Neutrophil (primary cell): Measurements from ENCODE around the gene CARF.
"Not testable (repeated sequence)": the region's sequence is repeated elsewhere in the genome, so short reads cannot be mapped to it uniquely, and the experiment has no call there.

Experiments
- H3K27ac ChIP-seq: fragments of 200-600 bp; sonication (generic); 2 replicates; pipeline ENCODE4 v1.5.1; 2016; ENCODE audit warnings: mild to moderate bottlenecking, moderate library complexity
- H3K27me3 ChIP-seq: fragments of 200-600 bp; sonication (generic); 2 replicates; pipeline ENCODE4 v1.6.0; 2016; ENCODE audit warnings: mild to moderate bottlenecking
- H3K36me3 ChIP-seq: fragments of 200-600 bp; sonication (generic); 2 replicates; pipeline ENCODE4 v1.5.1; 2017
- H3K4me1 ChIP-seq, 2 experiments: fragments of 200-600 bp in 1 of 2; sonication (generic) in 1 of 2; 1 replicate in 1 of 2; 2 replicates in 1 of 2; pipeline versions ENCODE4 v1.5.1 to v1.6.1; 2013 to 2016; ENCODE audit warnings: low read depth in 1 of 2, low read length in 1 of 2, mild to moderate bottlenecking in 1 of 2, moderate library complexity in 1 of 2; ENCODE audit not compliant: control insufficient read depth in 1 of 2, insufficient read depth in 1 of 2
- H3K4me3 ChIP-seq, 2 experiments: fragments of 200-600 bp in 1 of 2; sonication (generic) in 1 of 2; 1 replicate in 1 of 2; 2 replicates in 1 of 2; pipeline ENCODE4 v1.5.1; 2013 to 2016; ENCODE audit warnings: low read depth in 1 of 2, low read length in 1 of 2, mild to moderate bottlenecking in 1 of 2, moderate library complexity in 1 of 2
- H3K9me3 ChIP-seq: fragments of 200-600 bp; sonication (generic); 2 replicates; pipeline ENCODE4 v1.5.1; 2016
- TF ChIP-seq, protein P1 (sequence below): fragments of 200-600 bp; sonication (generic); IDR thresholded peaks from 2 replicates; pipeline ENCODE4 v1.5.1; 2016; ENCODE audit warnings: antibody characterized with exemption

CARF gene

GRCh38 chr2:202976809-202977208 is 64.7 kb downstream of the CARF start:
- Histone ChIP-seq H3K4me3 (no peak overlapping the region), H3K4me1 (no peaks in the 10 kb centered on the region), H3K27me3 (no peaks in the 10 kb centered on the region), H3K36me3 (peaks cover 3% of the 10 kb centered on the region), H3K9me3 (no peaks in the 10 kb centered on the region), H3K27ac (no peak overlapping the region)
- TF ChIP-seq, protein P1, sequence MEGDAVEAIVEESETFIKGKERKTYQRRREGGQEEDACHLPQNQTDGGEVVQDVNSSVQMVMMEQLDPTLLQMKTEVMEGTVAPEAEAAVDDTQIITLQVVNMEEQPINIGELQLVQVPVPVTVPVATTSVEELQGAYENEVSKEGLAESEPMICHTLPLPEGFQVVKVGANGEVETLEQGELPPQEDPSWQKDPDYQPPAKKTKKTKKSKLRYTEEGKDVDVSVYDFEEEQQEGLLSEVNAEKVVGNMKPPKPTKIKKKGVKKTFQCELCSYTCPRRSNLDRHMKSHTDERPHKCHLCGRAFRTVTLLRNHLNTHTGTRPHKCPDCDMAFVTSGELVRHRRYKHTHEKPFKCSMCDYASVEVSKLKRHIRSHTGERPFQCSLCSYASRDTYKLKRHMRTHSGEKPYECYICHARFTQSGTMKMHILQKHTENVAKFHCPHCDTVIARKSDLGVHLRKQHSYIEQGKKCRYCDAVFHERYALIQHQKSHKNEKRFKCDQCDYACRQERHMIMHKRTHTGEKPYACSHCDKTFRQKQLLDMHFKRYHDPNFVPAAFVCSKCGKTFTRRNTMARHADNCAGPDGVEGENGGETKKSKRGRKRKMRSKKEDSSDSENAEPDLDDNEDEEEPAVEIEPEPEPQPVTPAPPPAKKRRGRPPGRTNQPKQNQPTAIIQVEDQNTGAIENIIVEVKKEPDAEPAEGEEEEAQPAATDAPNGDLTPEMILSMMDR: no peak

- Histone ChIP-seq H3K4me1 (no peaks in the 10 kb centered on the region), H3K36me3 (no peaks in the 10 kb centered on the region), H3K9me3 (no peaks in the 10 kb centered on the region), H3K4me3 (no peak overlapping the region), H3K27me3 (no peaks in the 10 kb centered on the region), H3K27ac (no peak overlapping the region)
- TF ChIP-seq, protein P1: no peak
Observed at GRCh38 chr2:202982779-202983491, 70.9 kb downstream of the CARF start.

- no peaks in the 10 kb centered on the region for H3K9me3 ChIP-seq
Observed at GRCh38 chr2:202989749-202990148, 77.7 kb downstream of the CARF start.

DNA sequence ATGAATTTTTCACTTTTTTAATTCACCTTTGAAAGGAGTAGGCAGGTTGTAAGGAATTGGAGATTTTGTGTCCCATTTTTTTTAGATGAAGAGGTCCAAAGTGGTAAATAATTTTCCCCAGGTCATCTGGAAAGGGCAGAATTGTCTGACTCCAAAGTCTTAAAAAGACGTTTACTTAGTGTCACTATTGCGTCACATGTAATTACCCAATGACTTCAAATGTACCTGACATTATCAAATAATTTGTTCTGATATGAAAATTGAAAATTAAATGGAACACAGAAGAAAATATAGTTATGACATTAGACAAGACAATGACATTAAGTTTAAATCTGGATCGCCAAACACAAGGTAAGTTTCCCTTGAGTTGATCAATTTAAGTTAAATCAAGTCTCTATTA is 78.4 kb downstream of the CARF start:
- Histone ChIP-seq H3K9me3 (no peaks in the 10 kb centered on the region), H3K27ac (no peak overlapping the region), H3K4me1 (no peaks in the 10 kb centered on the region), H3K27me3 (no peaks in the 10 kb centered on the region), H3K4me3 (no peak overlapping the region), H3K36me3 (no peaks in the 10 kb centered on the region)
- TF ChIP-seq, protein P1: no peak

More at GRCh38 chr2:202989749-202990148, 77.7 kb downstream of the CARF start:
- TF ChIP-seq, protein P1: no peak
- Histone ChIP-seq H3K27me3 (no peaks in the 10 kb centered on the region), H3K27ac (no peak overlapping the region), H3K36me3 (no peaks in the 10 kb centered on the region), H3K4me3 (no peak overlapping the region), H3K4me1 (no peaks in the 10 kb centered on the region)

DNA sequence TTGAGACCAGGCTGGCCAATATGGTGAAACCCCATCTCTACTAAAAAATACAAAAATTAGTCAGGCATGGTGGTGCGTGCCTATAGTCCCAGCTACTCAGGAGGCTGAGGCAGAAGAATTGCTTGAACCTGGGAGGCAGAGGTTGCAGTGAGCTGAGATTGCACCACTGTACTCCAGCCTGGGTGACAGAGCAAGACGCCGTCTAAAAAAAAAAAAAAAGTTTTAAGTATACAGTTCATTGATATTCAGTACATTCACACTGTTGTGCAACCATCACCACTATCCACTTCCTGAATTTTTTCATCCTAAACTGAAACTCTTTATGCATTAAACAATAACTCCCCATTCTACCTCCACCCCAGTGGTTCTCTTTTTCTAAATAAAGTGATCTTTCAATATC is 85.0 kb downstream of the CARF start:
- not testable (repeated sequence) for H3K9me3 ChIP-seq, H3K27me3 ChIP-seq, H3K4me1 ChIP-seq, H3K36me3 ChIP-seq, H3K4me3 ChIP-seq, H3K27ac ChIP-seq

DNA sequence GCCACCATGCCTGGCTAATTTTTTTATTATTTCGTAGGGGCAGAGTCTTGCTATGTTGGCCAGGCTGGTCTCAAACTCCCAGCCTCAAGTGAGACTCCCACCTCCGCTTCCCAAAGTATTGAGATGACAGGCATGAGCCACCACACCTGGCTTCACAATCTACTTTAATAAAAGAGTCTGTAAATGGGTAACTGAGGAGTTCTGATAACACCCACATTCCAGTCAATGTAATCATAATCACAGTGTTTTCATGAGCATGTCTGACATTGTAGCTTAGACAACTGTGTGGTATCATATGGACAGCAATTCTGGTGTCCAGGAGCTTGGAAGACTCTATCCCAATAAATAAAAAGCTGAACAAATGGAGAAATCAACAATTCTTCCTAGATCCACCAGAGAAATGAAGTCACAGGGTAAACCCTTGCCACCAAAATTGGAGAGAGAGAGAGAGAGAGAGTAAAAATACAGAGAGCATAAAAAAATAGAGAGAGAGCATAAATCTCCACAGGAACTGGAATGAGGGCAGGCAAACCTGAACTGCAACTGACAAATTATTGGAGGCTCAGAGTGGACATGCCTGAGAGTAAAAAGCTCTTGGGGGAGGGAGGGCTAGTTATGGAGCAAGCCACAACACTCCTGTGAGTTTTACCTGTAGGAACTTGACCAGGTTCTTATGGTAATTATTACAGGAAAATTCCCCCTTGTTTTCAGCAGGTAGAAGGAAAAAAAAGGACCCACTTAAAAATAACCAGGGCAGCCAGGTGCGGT is 90.2 kb downstream of the CARF start:
- no peak overlapping the region for H3K27ac ChIP-seq
- no peaks in the 10 kb centered on the region for H3K36me3 ChIP-seq
- TF ChIP-seq, protein P1: no peak

More for the DNA sequence above, 90.2 kb downstream of the CARF start:
- no peaks in the 10 kb centered on the region for H3K4me1 ChIP-seq
- H3K27me3 ChIP-seq: no peaks in the 10 kb centered on the region
- H3K4me3 ChIP-seq: no peak overlapping the region
- H3K9me3 ChIP-seq: no peaks in the 10 kb centered on the region
